OCI-LY1 (cell line): ENCODE data around the gene TMED8.

Experiments
- H2AFZ ChIP-seq: fragments of 200-600 bp; sonication (generic), shearing (Covaris generic); 2 replicates; pipeline ENCODE4 v1.6.0; 2014; ENCODE audit warnings: antibody characterized with exemption, mild to moderate bottlenecking, low read length
- H3F3A ChIP-seq: fragments of 200-600 bp; sonication (generic), shearing (Covaris generic); 2 replicates; pipeline ENCODE4 v1.6.0; 2014; ENCODE audit warnings: mild to moderate bottlenecking, antibody characterized with exemption, low read length, moderate library complexity; ENCODE audit not compliant: insufficient read depth
- H3K27ac ChIP-seq: fragments of 200-600 bp; sonication (generic); 2 replicates; pipeline ENCODE4 v1.5.1; 2014; ENCODE audit warnings: low read length, mixed run types, mild to moderate bottlenecking, low read depth; ENCODE audit not compliant: poor library complexity, severe bottlenecking
- H3K27me3 ChIP-seq: fragments of 200-600 bp; sonication (generic); 2 replicates; pipeline ENCODE4 v1.6.0; 2014; ENCODE audit warnings: antibody characterized with exemption, mild to moderate bottlenecking, low read length, moderate library complexity; ENCODE audit not compliant: insufficient read depth
- H3K36me3 ChIP-seq: fragments of 200-600 bp; sonication (generic); 2 replicates; pipeline ENCODE4 v1.6.1; 2014; ENCODE audit warnings: mild to moderate bottlenecking, antibody characterized with exemption, low read length, moderate library complexity, mixed read lengths; ENCODE audit not compliant: insufficient read depth
- H3K4me1 ChIP-seq: fragments of 200-600 bp; sonication (generic); 2 replicates; pipeline ENCODE4 v1.5.1; 2014; ENCODE audit warnings: mild to moderate bottlenecking, low read length, moderate library complexity; ENCODE audit not compliant: insufficient read depth, severe bottlenecking
- H3K4me2 ChIP-seq: fragments of 200-600 bp; sonication (generic), shearing (Covaris generic); 2 replicates; pipeline ENCODE4 v1.6.1; 2014; ENCODE audit warnings: low read length
- H3K4me3 ChIP-seq: fragments of 200-600 bp; sonication (generic); 2 replicates; pipeline ENCODE4 v1.5.1; 2014; ENCODE audit warnings: low read length, low read depth, mild to moderate bottlenecking, mixed read lengths; ENCODE audit not compliant: poor library complexity, severe bottlenecking
- H3K79me2 ChIP-seq: fragments of 200-600 bp; shearing (Covaris generic); 2 replicates; pipeline ENCODE4 v1.6.1; 2016; ENCODE audit warnings: mixed run types, low read length, mixed read lengths; ENCODE audit not compliant: insufficient read depth
- H3K9ac ChIP-seq: fragments of 200-600 bp; sonication (generic), shearing (Covaris generic); 2 replicates; pipeline ENCODE4 v1.6.1; 2014; ENCODE audit warnings: mild to moderate bottlenecking, low read length, mixed read lengths
- H3K9me2 ChIP-seq: fragments of 200-600 bp; sonication (generic), shearing (Covaris generic); 2 replicates; pipeline ENCODE4 v1.6.1; 2014; ENCODE audit warnings: low read depth, mild to moderate bottlenecking, low read length, mixed read lengths
- H3K9me3 ChIP-seq: fragments of 200-600 bp; shearing (Covaris generic); 2 replicates; pipeline ENCODE4 v1.6.1; 2014; ENCODE audit warnings: low read length, mixed read lengths
- H4K20me1 ChIP-seq: fragments of 200-600 bp; sonication (generic), shearing (Covaris generic); 2 replicates; pipeline ENCODE4 v1.6.0; 2016; ENCODE audit warnings: mild to moderate bottlenecking, low read length; ENCODE audit not compliant: insufficient read depth
- EZH2 ChIP-seq: fragments of 200-600 bp; sonication (generic), shearing (Covaris generic); IDR thresholded peaks from 2 replicates; pipeline ENCODE4 v1.8.0; 2017; ENCODE audit warnings: borderline replicate concordance, mixed run types, mild to moderate bottlenecking, antibody characterized with exemption, low read length, moderate library complexity, mixed read lengths
- TF ChIP-seq, protein P1 (sequence below): fragments of 200-600 bp; sonication (generic), shearing (Covaris generic); IDR thresholded peaks from 2 replicates; pipeline ENCODE4 v1.5.1; 2017; ENCODE audit warnings: mild to moderate bottlenecking, antibody characterized with exemption, low read length, moderate library complexity, mixed read lengths

The TMED8 gene, protein sequence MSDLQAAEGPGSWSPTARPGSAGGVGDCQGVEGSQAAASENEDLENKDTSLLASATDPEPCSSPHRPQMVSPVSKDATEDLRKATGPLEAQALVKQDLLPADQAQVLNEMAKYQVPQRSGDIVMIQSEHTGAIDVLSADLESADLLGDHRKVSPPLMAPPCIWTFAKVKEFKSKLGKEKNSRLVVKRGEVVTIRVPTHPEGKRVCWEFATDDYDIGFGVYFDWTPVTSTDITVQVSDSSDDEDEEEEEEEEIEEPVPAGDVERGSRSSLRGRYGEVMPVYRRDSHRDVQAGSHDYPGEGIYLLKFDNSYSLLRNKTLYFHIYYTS

DNA sequence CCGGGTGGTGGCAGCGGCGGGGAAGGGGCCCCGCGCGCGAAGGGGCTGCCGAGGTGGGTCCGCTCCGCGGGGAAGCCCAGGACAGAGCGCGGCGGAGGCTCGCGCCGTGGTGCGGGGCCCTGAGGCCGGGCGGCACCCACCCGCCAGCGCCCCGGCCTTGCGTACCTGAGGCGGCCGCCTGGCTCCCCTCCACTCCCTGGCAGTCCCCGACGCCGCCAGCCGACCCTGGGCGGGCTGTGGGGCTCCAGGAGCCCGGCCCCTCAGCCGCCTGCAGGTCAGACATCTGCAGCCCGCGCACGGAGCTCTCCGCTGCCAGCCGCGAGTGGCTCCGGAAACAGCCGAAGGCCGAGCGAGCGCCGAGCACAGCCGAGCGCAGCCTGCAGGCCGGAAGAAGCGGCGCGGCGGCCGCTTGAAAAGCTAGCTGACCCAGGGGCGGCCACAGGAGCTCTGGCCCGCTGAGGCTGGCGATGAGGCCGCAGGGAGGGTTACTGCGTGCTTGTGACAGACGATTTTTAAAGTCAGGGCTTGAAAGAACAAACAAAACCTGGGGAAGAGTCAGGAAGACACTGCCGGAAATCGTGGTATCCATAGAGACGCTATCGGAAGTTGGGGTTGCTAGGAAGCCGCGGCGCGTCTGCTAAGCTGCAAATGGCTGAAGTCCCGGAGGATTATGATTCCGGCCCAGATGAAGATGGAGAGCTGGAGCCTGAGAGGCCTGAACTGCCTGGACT lies at the start of gene TMED8, which contains the start of gene SAMD15:
Gene TMED8 (minus strand): TSS at position 324 of the 731 bp plus-strand sequence. CDS start 41 bp downstream, at position 283.
Gene SAMD15 (plus strand): TSS at position 609 of the 731 bp plus-strand sequence. CDS start 40 bp downstream, at position 649.
- Histone ChIP-seq H3K27me3 (no peaks in the 10 kb centered on the region), H3K4me1 (peaks cover 40% of the 10 kb centered on the region), H3K9ac (peak within 1 kb of the TSS; percentile 88), H2AFZ (peak within 1 kb of the TSS; percentile 57; the same call in 1 of the 2 replicates), H3K36me3 (peaks cover 8% of the 10 kb centered on the region; the same call in 1 of the 2 replicates), H3F3A (no peaks in the 10 kb centered on the region), H3K79me2 (peaks cover 40% of the 10 kb centered on the region), H3K27ac (peak within 1 kb of the TSS; percentile 80), H3K9me3 (no peaks in the 10 kb centered on the region), H4K20me1 (no peaks in the 10 kb centered on the region), H3K9me2 (no peaks in the 10 kb centered on the region), H3K4me2 (peak within 1 kb of the TSS; percentile 73), H3K4me3 (peak within 1 kb of the TSS; percentile 82)
- no peak for TF ChIP-seq EZH2
- TF ChIP-seq, protein P1, sequence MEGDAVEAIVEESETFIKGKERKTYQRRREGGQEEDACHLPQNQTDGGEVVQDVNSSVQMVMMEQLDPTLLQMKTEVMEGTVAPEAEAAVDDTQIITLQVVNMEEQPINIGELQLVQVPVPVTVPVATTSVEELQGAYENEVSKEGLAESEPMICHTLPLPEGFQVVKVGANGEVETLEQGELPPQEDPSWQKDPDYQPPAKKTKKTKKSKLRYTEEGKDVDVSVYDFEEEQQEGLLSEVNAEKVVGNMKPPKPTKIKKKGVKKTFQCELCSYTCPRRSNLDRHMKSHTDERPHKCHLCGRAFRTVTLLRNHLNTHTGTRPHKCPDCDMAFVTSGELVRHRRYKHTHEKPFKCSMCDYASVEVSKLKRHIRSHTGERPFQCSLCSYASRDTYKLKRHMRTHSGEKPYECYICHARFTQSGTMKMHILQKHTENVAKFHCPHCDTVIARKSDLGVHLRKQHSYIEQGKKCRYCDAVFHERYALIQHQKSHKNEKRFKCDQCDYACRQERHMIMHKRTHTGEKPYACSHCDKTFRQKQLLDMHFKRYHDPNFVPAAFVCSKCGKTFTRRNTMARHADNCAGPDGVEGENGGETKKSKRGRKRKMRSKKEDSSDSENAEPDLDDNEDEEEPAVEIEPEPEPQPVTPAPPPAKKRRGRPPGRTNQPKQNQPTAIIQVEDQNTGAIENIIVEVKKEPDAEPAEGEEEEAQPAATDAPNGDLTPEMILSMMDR = no peak

DNA sequence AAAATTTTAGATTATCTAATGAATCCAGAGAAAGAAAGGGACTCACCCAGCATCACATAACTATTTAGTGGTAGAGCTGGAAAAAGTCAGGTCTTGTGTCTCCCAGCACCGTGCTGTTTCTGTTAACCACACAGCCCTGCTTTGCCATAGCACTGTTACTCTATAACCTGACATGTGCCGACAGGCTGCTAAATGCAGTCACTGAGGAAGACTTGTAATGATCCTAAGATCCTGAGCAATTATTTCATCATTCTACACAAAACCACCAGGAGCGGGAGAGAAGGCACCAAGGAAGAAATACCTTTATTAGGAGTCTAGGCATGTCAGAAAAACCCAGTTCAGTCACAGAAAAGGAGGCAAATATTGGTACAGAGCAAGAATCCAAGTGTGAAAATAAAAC lies 49.5 kb upstream of the TMED8 start:
- Histone ChIP-seq H3K27ac (no peak overlapping the region), H3K79me2 (no peaks in the 10 kb centered on the region), H4K20me1 (no peaks in the 10 kb centered on the region), H3K9me2 (no peaks in the 10 kb centered on the region), H3K4me3 (no peak overlapping the region), H3K4me2 (no peak overlapping the region), H3K9ac (no peak overlapping the region), H3K36me3 (peaks cover 91% of the 10 kb centered on the region), H3K9me3 (no peaks in the 10 kb centered on the region), H2AFZ (no peak overlapping the region), H3K4me1 (no peaks in the 10 kb centered on the region), H3K27me3 (no peaks in the 10 kb centered on the region), H3F3A (no peaks in the 10 kb centered on the region)
- TF ChIP-seq EZH2 = no peak
- TF ChIP-seq, protein P1 = no peak

DNA sequence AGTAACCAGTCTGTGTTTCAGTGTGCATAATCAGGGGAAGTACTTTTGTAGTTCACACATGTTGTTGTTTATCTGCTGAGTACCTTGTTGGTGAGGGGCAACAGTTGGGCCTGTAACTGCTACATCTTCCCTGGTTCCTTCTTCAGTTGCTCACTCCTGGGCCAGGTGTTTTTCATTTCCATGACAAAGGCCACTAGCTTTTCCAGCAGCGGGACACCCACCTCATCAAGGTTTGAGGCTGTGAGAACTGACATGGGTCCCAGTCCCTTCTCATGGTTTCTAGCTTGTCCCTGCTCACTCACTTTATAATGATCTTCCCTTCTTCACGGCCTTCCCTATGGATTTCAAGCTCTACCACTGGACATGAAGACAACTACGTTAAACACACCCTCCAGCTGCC lies 48.0 kb upstream of the TMED8 start:
- no peaks in the 10 kb centered on the region for H3K79me2 ChIP-seq
- no peak overlapping the region for H3K9ac ChIP-seq
- no peaks in the 10 kb centered on the region for H3F3A ChIP-seq
- H3K4me3 ChIP-seq = no peak overlapping the region
- H3K27me3 ChIP-seq = no peaks in the 10 kb centered on the region
- no peak for TF ChIP-seq EZH2
- TF ChIP-seq, protein P1 = no peak
- no peak overlapping the region for H3K4me2 ChIP-seq
- H3K9me2 ChIP-seq = no peaks in the 10 kb centered on the region
- H4K20me1 ChIP-seq = no peaks in the 10 kb centered on the region
- no peak overlapping the region for H3K27ac ChIP-seq
- H3K4me1 ChIP-seq = no peaks in the 10 kb centered on the region
- peaks cover 80% of the 10 kb centered on the region for H3K36me3 ChIP-seq
- no peak overlapping the region for H2AFZ ChIP-seq
- peaks cover under 1% of the 10 kb centered on the region; the same call in 1 of the 2 replicates for H3K9me3 ChIP-seq
